Calu3 (cell line): Measurements from ENCODE around the gene C16orf90. TPM values are rescaled to one million over a fixed set of nuclear protein-coding genes. Genes with fewer than 3 reads are reported as not detected.
"Not testable (repeated sequence)": the region's sequence is repeated elsewhere in the genome, so short reads cannot be mapped to it uniquely, and the experiment has no call there.

Source experiments
- BruUV-seq: library from RNA; stranded (reverse); fragments of 400-500 nt; replicated peaks from 2 replicates; lab custom pipeline; 2021; lab: Mats Ljungman, UMichigan
- CTCF ChIA-PET: fragments of 300-600 bp; sonication (Branson Sonifier 250); formaldehyde crosslinking; loops from one replicate; lab custom pipeline; 2022; ENCODE audit warnings: antibody characterized with exemption; lab: Charles Lee
- DNase-seq: peaks from one replicate; pipeline ENCODE4 v3.0.0; 2022
- H3K27ac Mint-ChIP-seq: one replicate; pipeline ENCODE4 v1.8.0; 2022; ENCODE audit warnings: mixed read lengths; ENCODE audit not compliant: unreplicated experiment
- H3K27me3 Mint-ChIP-seq: one replicate; pipeline ENCODE4 v1.8.0; 2022; ENCODE audit warnings: mixed read lengths; ENCODE audit not compliant: unreplicated experiment
- H3K36me3 Mint-ChIP-seq: one replicate; pipeline ENCODE4 v1.8.0; 2022; ENCODE audit warnings: mild to moderate bottlenecking, moderate library complexity, mixed read lengths; ENCODE audit not compliant: insufficient read depth, unreplicated experiment
- H3K4me1 Mint-ChIP-seq: one replicate; pipeline ENCODE4 v1.8.0; 2022; ENCODE audit warnings: mild to moderate bottlenecking, low read depth, mixed read lengths; ENCODE audit not compliant: unreplicated experiment
- H3K4me3 Mint-ChIP-seq: one replicate; pipeline ENCODE4 v1.8.0; 2022; ENCODE audit warnings: mild to moderate bottlenecking, low read depth, moderate library complexity, mixed read lengths; ENCODE audit not compliant: unreplicated experiment
- H3K9me3 Mint-ChIP-seq: one replicate; pipeline ENCODE4 v1.8.0; 2022; ENCODE audit warnings: low read depth, mixed read lengths; ENCODE audit not compliant: unreplicated experiment
- intact Hi-C: fragments of 100-400 bp; cut with micrococcal nuclease; formaldehyde crosslinking; loops from one replicate; pipeline ENCODE4 v1.10.0; 2022; ENCODE audit not compliant: unreplicated experiment
- total RNA-seq: library from RNA; stranded (reverse); gene quantifications from 2 replicates; pipeline ENCODE4 v1.2.3, GENCODE V29; 2022
- TF ChIP-seq, protein P1 (sequence below): fragments of 200-600 bp; IDR thresholded peaks from one replicate; pipeline ENCODE4 v1.8.0; 2022; ENCODE audit warnings: antibody characterized with exemption; ENCODE audit not compliant: unreplicated experiment

Gene C16orf90
- total RNA-seq, 1 experiment from 2014 or later = not detected

DNA sequence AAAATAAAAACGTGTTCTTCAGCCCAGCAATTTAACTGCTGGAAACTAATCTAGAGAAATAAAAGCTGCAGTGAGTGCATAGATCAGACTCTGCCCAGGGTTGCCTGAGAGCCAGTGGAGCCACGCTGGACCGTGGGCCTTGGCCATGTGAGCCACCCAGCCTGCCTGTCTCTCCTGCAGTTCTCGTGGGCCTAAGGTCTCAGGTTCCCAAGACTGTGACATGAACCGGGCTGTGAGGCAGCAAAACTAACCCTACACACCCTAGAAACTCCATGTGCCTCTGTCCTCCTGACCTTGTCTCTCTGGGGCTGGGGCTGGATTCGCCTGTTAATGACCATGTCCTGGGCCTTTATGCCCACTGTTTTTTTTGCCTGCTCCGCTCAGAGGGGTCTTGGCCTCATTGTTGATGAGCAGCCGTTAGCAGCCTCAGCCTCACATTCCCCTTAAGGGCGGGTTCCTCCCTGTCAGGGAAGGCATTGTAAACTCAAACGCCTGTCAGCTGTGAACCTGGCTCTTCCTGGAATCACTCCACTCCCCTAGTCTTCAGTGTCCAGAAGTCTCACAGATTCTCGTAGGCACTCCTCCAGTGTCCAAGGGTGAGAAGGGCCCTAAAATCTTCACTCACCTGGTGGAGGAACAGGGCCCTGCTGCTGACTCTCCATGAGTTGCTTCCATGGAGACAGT, 16.9 kb downstream of the C16orf90 start:
- no peak overlapping the region for H3K4me3 Mint-ChIP-seq
- DNase-seq = no peak
- H3K9me3 Mint-ChIP-seq = no peaks in the 10 kb centered on the region
- no peaks in the 10 kb centered on the region for H3K4me1 Mint-ChIP-seq
- CTCF ChIA-PET = no interaction called here
- BruUV-seq = no TSS peak
- no peak overlapping the region for H3K27ac Mint-ChIP-seq
- intact Hi-C loops = no loop called here
- TF ChIP-seq, protein P1, sequence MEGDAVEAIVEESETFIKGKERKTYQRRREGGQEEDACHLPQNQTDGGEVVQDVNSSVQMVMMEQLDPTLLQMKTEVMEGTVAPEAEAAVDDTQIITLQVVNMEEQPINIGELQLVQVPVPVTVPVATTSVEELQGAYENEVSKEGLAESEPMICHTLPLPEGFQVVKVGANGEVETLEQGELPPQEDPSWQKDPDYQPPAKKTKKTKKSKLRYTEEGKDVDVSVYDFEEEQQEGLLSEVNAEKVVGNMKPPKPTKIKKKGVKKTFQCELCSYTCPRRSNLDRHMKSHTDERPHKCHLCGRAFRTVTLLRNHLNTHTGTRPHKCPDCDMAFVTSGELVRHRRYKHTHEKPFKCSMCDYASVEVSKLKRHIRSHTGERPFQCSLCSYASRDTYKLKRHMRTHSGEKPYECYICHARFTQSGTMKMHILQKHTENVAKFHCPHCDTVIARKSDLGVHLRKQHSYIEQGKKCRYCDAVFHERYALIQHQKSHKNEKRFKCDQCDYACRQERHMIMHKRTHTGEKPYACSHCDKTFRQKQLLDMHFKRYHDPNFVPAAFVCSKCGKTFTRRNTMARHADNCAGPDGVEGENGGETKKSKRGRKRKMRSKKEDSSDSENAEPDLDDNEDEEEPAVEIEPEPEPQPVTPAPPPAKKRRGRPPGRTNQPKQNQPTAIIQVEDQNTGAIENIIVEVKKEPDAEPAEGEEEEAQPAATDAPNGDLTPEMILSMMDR = no peak
- peaks cover 59% of the 10 kb centered on the region for H3K36me3 Mint-ChIP-seq
- H3K27me3 Mint-ChIP-seq = no peaks in the 10 kb centered on the region

DNA sequence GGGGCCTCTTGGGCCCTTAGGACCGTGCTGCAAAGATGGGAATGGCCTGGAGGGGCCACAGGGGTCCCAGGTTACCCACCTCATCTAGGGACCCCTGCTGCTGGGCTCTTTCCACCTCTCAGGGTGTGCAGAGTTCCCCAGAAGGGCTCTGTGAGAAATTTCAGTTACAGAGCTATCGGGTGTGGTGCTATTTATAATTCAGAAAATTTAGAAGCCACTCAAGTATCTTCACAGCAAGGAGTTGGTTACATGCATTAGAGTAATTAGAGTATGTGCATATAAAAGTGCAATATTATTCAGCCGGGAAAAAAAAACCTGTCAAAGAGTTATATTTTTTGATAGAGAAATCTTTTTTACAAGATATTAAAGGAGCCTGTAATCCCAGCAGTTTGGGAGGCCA, 18.9 kb downstream of the C16orf90 start:
- intact Hi-C loops = no loop called here
- Mint-ChIP-seq H3K36me3 (peaks cover 56% of the 10 kb centered on the region), H3K4me1 (no peaks in the 10 kb centered on the region), H3K27me3 (no peaks in the 10 kb centered on the region), H3K9me3 (no peaks in the 10 kb centered on the region), H3K27ac (no peak overlapping the region), H3K4me3 (no peak overlapping the region)
- TF ChIP-seq, protein P1 = no peak
- CTCF ChIA-PET = no interaction called here
- no TSS peak for BruUV-seq
- DNase-seq = no peak

DNA sequence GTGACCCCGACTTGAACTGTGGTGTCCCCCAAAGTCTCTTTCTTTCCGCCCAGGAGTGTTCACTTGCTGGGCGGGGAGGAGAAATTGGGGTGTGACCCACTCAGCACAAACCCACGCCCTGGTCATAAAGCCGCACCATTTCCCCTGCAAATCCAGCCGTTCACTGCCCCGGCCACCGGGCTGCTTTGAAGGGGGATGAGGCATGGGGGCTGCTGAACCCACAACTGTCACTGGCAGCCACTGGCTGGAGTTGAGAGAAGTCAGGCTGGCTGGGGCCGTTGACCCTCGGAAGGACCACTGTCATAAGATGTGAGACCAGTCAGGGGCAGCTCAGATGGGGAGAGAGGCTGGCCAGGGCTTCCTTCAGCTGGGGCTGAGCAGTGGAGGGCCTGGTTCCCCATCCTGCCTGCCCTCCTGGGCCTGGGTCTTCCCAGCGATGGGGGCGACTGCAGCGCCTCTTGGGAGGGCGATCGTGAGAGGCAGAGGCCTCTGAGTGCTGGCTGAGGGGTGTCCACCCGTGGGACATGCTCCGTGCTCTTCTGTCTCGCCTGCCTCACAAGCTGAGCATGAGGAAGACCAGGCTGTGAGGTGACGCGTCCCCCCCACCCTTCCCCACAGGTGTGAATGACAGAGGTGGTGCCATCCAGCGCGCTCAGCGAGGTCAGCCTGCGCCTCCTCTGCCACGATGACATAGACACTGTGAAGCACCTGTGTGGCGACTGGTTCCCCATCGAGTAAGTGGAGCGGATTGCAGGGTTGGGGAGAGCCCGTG, 19.5 kb downstream of the C16orf90 start:
- no peak overlapping the region for H3K27ac Mint-ChIP-seq
- CTCF ChIA-PET = no interaction called here

GRCh38 chr16:3474870-3475269, 20.4 kb downstream of the C16orf90 start:
- BruUV-seq, H3K9me3 Mint-ChIP-seq, H3K4me1 Mint-ChIP-seq, intact Hi-C loops, DNase-seq, CTCF ChIA-PET, H3K27me3 Mint-ChIP-seq, H3K4me3 Mint-ChIP-seq, H3K27ac Mint-ChIP-seq: not testable (repeated sequence)
- H3K36me3 Mint-ChIP-seq = peaks cover 42% of the 10 kb centered on the region

More for the DNA sequence above, 19.5 kb downstream of the C16orf90 start:
- TF ChIP-seq, protein P1 = no peak
- Mint-ChIP-seq H3K4me1 (no peaks in the 10 kb centered on the region), H3K9me3 (no peaks in the 10 kb centered on the region), H3K4me3 (no peak overlapping the region), H3K36me3 (peaks cover 50% of the 10 kb centered on the region), H3K27me3 (no peaks in the 10 kb centered on the region)
- BruUV-seq = no TSS peak
- DNase-seq = no peak
- intact Hi-C loops = no loop called here
